HUDEP-2 (cell line): ENCODE data around the gene PGGT1B.

Source experiments
- DNase-seq, 76 experiments: peaks; one replicate each; lab custom pipeline; 2025; ENCODE audit not compliant: unreplicated experiment in 76 of 76; lab: John Stamatoyannopoulos, UW

PGGT1B gene

GRCh38 chr5:115262321-115263077 lies at the start of gene PGGT1B:
Gene PGGT1B, minus strand, starts transcription at chr5:115262877. Its CDS starts 26 bp downstream, at chr5:115262851.
- DNase-seq: peak in 71 of 76 experiments; percentile 8 to 67 (median 48)

DNA sequence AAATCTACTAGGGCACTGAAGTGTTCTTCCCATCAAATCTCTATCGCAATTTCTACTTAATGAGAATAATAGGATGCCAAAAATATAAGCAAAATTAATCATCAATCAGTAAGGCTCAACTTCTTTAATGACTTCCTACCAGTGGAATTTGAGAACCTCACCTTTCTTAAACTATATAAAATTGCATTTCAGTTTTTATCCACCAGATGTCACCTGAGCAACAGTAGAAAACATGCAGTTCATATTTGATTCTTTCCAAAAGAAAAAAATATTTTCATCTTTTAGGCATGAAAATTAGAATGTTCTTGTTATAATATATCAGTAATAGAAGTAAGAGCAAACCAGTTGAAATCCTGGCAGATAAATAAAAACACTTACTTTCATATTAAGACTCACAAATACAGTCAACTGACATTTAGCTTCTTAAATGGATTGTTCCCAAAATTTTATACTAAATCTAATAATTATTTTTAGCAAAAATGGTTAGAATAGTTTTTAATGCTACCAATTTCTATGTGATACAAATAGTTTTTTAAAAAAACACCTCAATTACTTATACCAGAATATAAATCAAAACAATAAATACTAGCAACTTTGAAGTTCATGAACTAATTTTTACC lies 47.2 kb upstream of the PGGT1B start:
- DNase-seq: peak in 17 of 76 experiments; percentile 2 to 51 (median 18)

- no peak for DNase-seq
Observed at GRCh38 chr5:115308815-115309214, 46.1 kb upstream of the PGGT1B start.

DNA sequence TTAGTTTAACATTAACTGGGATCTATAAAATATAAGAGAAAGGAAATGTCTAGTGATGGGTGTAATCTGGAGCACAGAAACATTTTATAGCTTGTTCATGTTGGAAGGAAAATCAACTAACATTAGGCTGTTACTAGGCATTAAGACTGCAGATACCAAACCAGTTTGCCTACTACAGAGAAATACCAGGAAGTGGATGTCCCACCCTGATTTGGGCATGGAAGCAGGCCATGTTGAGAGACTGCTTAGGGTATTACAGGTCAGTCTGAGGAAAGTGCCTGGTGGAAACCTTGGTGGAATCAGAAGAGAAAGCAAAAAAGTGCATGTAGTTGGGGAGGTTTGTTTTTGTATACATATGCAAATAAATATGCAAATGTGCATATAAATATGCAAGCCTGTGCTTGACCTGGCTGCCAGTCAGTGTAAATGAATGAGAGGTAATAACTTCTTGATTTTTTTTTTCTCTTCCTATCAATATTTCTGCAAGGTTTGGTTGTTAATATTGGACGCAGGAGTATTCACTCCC lies 43.4 kb upstream of the PGGT1B start:
- DNase-seq: no peak

DNA sequence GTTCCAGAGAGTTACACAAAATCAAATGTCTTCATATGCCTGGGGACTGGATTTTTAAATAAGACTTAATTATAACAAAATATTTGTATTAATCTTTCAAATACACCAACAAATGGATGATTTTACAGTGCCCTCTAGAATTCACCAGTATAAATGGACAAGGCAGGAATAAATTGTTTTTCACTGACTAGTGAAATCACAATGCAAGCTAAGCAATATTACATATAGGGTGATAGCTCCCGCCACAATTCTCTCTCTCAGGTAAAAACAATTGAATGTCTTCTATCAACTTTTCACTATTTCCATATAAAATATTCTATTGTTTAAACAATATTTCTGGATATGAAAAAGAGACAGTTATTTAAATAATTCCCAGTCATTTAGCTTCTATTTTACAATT lies 41.8 kb upstream of the PGGT1B start:
- no peak for DNase-seq

- peak in 4 of 76 experiments; percentile 8 to 16 (median 11) for DNase-seq
Observed at GRCh38 chr5:115298811-115299210, 36.1 kb upstream of the PGGT1B start.

- no peak for DNase-seq
Observed at GRCh38 chr5:115297031-115297430, 34.4 kb upstream of the PGGT1B start.

GRCh38 chr5:115296124-115297022 lies 33.7 kb upstream of the PGGT1B start, which contains the start of gene CCDC112:
Gene CCDC112, minus strand, starts transcription at chr5:115296654. Its CDS starts 111 bp downstream, at chr5:115296543.
- DNase-seq: peak in 75 of 76 experiments; percentile 23 to 93 (median 76)

GRCh38 chr5:115295777-115296123 lies 33.1 kb upstream of the PGGT1B start:
- peak in 2 of 76 experiments; percentile 45 to 47 for DNase-seq

- DNase-seq: no peak
Observed at GRCh38 chr5:115291397-115291796, 28.7 kb upstream of the PGGT1B start.

GRCh38 chr5:115289104-115289503 lies 26.4 kb upstream of the PGGT1B start:
- peak in 1 of 76 experiments; percentile 12 for DNase-seq

DNA sequence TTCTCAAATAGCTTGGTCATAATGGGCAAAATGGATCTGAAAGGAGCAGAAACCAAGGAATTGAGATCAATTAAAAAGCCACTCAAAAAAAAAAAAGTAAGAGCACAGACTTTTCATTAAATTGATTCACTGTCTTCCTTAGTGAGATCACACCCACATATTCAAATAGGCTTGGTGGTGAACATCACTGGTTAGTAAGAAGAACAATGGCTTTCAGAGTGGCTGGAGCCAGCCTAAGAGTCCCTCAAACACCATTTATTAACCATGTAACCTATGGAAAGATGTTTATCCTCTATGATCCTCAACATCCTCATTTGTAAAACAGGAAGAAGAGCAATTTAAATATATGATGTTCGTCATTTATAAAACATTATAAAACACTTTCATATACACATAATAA lies 21.3 kb upstream of the PGGT1B start:
- no peak for DNase-seq

GRCh38 chr5:115282131-115282530 lies 19.5 kb upstream of the PGGT1B start:
- DNase-seq: no peak

DNA sequence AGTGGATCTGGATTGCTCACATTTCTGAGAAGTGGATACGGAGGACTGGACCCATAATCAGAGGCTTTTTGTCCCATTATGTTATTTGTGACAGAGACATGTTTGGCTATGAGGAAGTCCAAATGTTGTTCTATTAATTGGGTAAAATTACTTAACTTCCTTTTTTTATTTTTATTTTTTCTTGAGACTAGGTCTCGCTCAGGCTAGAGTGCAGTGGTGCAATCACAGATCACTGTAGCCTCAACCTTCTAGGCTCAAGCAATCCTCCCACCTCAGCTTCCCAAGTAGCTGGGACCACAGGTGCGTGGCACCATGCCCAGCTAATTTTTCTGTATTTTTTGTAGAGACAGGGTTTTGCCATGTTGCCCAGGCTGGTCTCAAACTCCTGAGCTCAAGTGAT lies 11.9 kb upstream of the PGGT1B start:
- DNase-seq: no peak

DNA sequence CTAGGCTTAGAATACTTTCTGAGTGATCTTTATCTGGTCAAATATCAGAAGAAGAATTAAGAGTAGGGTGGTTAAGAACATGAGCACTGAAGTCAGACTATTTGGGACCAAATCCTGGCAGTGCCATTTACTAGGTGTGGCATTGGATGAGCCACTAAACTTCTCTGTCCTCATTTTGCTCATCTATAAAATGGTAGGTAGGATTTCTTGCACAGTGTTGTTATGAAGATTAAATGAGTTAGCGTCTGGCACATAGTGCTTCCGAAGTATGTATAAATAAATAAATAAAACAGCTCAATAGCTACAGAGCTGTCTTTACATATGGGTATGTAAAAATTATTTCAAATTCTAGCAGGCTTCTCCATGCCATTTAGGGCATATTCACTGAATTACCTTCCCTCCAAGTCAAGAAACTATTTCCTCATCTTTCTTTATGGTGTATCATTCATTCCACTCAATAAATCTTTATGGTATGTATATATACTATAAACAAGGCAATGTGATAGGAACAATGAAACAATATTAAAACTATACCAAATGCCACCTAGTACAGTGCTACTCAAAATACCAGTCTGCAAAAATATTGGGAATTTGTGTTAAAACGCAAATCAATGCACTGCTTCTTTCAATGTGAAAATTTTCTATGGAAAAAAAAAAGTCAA lies 9.8 kb upstream of the PGGT1B start:
- no peak for DNase-seq

DNA sequence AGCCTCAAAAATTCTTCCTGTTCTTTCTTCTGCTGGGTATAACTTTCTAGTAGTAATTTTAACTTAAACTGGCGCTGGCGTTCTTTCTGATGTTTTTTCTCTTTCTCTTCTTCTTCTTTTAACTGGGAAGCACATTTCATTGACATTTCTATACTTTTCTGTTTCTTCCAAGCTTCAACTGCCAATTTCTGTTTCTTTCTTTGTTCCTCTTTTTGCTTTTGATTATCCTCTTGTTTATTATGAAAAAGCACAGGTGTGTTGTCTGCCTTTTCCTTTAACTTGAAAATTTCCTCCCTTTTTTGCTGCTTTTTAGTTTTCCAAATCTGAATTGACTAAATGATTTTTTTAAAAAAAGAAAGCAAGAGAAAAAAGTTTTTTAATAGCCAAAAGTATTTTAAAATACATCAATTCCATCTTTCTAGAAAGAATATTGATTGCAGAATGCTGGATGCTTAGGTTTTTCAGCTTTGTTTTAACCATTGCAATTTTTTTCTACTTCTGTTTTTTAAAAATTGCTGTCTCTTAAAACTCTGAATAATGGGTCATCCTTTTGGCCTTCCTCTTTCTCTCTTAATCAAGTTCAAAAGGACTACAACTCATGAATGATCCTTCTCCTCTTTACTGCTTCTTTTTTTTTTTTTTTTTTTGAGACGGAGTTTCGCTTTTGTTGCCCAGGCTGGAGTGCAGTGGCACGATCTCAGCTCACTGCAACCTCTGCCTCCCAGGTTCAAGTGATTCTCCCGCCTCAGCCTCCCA lies 8.8 kb upstream of the PGGT1B start:
- DNase-seq: no peak

GRCh38 chr5:115267617-115268016 lies 4.9 kb upstream of the PGGT1B start:
- no peak for DNase-seq

DNA sequence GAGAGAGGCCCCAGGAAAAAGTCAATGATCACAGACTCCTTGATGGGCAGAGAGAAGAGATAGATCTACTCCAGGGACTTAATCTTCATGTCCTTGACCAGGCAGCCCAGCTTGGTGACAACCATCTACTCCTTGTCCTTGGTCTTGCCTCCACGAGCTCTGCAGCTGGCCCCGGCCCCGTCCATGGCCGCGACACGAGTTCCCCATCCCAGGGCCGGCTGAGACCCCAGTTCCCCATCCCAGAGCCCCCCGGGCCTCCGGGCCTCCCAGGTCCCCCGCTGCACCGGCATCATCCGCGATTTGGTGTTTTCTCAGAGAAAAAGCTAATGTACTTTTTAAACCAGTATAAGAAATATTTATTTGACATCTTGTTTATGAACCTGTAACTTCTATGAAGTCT lies 2.5 kb upstream of the PGGT1B start:
- DNase-seq: no peak

DNA sequence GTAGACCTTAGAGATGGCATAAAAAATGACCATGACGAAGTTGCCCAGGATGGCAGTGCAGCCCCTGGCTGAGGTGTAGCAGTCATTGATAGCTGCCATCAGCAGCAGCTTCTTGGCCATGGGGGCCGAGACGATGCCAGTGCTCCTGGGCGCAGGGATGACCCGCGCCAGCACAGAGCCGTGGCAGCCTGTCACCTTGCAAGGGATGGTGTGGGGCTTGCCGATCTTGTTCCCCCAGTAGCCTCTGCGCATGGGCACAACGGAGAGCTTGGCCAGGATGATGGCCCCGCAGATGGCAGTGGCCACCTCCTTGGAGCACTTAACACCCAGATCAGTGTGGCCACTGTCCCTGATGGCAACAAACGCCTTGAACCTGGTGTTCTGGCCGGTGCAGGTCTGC lies 2.1 kb upstream of the PGGT1B start:
- no peak for DNase-seq

- no peak for DNase-seq
Observed at GRCh38 chr5:115263078-115263380, 352 bp upstream of the PGGT1B start.
